ENCODE measurements around the gene RPTOR.

The RPTOR gene

GRCh38 chr17:80970762-80971703, 426.4 kb downstream of the RPTOR start:
- no peak overlapping the region for H3K4me3 Mint-ChIP-seq
- H3K27ac Mint-ChIP-seq, result peak overlapping the region; percentile 74
- no peaks in the 10 kb centered on the region for H3K9me3 Mint-ChIP-seq
- peaks cover 9% of the 10 kb centered on the region for H3K36me3 Mint-ChIP-seq
- ATAC-seq, result no peak
- peaks cover 17% of the 10 kb centered on the region for H3K4me1 Mint-ChIP-seq
- H3K27me3 Mint-ChIP-seq, result peaks cover 17% of the 10 kb centered on the region

- peaks cover 17% of the 10 kb centered on the region for H3K27me3 Mint-ChIP-seq
- H3K4me3 Mint-ChIP-seq, result no peak overlapping the region
- H3K9me3 Mint-ChIP-seq, result no peaks in the 10 kb centered on the region
- peaks cover 17% of the 10 kb centered on the region for H3K4me1 Mint-ChIP-seq
- no peak for ATAC-seq
- peaks cover 2% of the 10 kb centered on the region for H3K36me3 Mint-ChIP-seq
- H3K27ac Mint-ChIP-seq, result no peak overlapping the region
These were observed 427.2 kb downstream of the RPTOR start for GRCh38 chr17:80971704-80972304.

GRCh38 chr17:80976701-80977100, 432.1 kb downstream of the RPTOR start:
- peaks cover 14% of the 10 kb centered on the region for H3K4me1 Mint-ChIP-seq
- no peak overlapping the region for H3K27ac Mint-ChIP-seq
- no peak for ATAC-seq
- H3K27me3 Mint-ChIP-seq, result peaks cover 40% of the 10 kb centered on the region
- H3K4me3 Mint-ChIP-seq, result no peak overlapping the region
- no peaks in the 10 kb centered on the region for H3K36me3 Mint-ChIP-seq
- no peaks in the 10 kb centered on the region for H3K9me3 Mint-ChIP-seq

GRCh38 chr17:80977172-80977571, 432.5 kb downstream of the RPTOR start:
- Mint-ChIP-seq H3K27ac (no peak overlapping the region), H3K9me3 (no peaks in the 10 kb centered on the region), H3K4me1 (peaks cover 14% of the 10 kb centered on the region), H3K4me3 (no peak overlapping the region), H3K27me3 (peaks cover 44% of the 10 kb centered on the region), H3K36me3 (no peaks in the 10 kb centered on the region)
- ATAC-seq, result no peak

- H3K9me3 Mint-ChIP-seq, result no peaks in the 10 kb centered on the region
- no peak for ATAC-seq
- H3K27ac Mint-ChIP-seq, result no peak overlapping the region
- peaks cover 14% of the 10 kb centered on the region for H3K4me1 Mint-ChIP-seq
- no peak overlapping the region for H3K4me3 Mint-ChIP-seq
- peaks cover 44% of the 10 kb centered on the region for H3K27me3 Mint-ChIP-seq
- no peaks in the 10 kb centered on the region for H3K36me3 Mint-ChIP-seq
These were observed 434.2 kb downstream of the RPTOR start for GRCh38 chr17:80978499-80979497.

GRCh38 chr17:80979547-80980378, 435.1 kb downstream of the RPTOR start:
- no peaks in the 10 kb centered on the region for H3K36me3 Mint-ChIP-seq
- no peak overlapping the region for H3K4me3 Mint-ChIP-seq
- H3K27ac Mint-ChIP-seq, result peak overlapping the region; percentile 15
- peaks cover 14% of the 10 kb centered on the region for H3K4me1 Mint-ChIP-seq
- no peak for ATAC-seq
- no peaks in the 10 kb centered on the region for H3K9me3 Mint-ChIP-seq
- peaks cover 34% of the 10 kb centered on the region for H3K27me3 Mint-ChIP-seq

- Mint-ChIP-seq H3K36me3 (no peaks in the 10 kb centered on the region), H3K9me3 (no peaks in the 10 kb centered on the region), H3K27ac (peak overlapping the region; percentile 15), H3K4me1 (peaks cover 14% of the 10 kb centered on the region), H3K4me3 (peak overlapping the region; percentile 26), H3K27me3 (peaks cover 28% of the 10 kb centered on the region)
- peak; percentile 45 for ATAC-seq
These were observed 435.9 kb downstream of the RPTOR start for GRCh38 chr17:80980397-80981061.

GRCh38 chr17:80981062-80981902, 436.6 kb downstream of the RPTOR start:
- peak; percentile 61 for ATAC-seq
- Mint-ChIP-seq H3K4me1 (peaks cover 14% of the 10 kb centered on the region), H3K27ac (peak overlapping the region; percentile 15), H3K36me3 (no peaks in the 10 kb centered on the region), H3K4me3 (no peak overlapping the region), H3K9me3 (no peaks in the 10 kb centered on the region), H3K27me3 (peaks cover 28% of the 10 kb centered on the region)

GRCh38 chr17:80981929-80982425, 437.3 kb downstream of the RPTOR start:
- Mint-ChIP-seq H3K4me1 (peaks cover 19% of the 10 kb centered on the region), H3K27me3 (peaks cover 28% of the 10 kb centered on the region), H3K27ac (no peak overlapping the region), H3K4me3 (no peak overlapping the region), H3K36me3 (no peaks in the 10 kb centered on the region), H3K9me3 (no peaks in the 10 kb centered on the region)
- ATAC-seq, result no peak

- no peaks in the 10 kb centered on the region for H3K36me3 Mint-ChIP-seq
- peaks cover 25% of the 10 kb centered on the region for H3K4me1 Mint-ChIP-seq
- H3K27me3 Mint-ChIP-seq, result peaks cover 28% of the 10 kb centered on the region
- no peak for ATAC-seq
- H3K27ac Mint-ChIP-seq, result no peak overlapping the region
- H3K9me3 Mint-ChIP-seq, result no peaks in the 10 kb centered on the region
- H3K4me3 Mint-ChIP-seq, result no peak overlapping the region
These were observed 437.9 kb downstream of the RPTOR start for GRCh38 chr17:80982426-80982974.

- H3K27ac Mint-ChIP-seq, result no peak overlapping the region
- H3K4me3 Mint-ChIP-seq, result no peak overlapping the region
- H3K36me3 Mint-ChIP-seq, result no peaks in the 10 kb centered on the region
- ATAC-seq, result no peak
- peaks cover 28% of the 10 kb centered on the region for H3K27me3 Mint-ChIP-seq
- H3K4me1 Mint-ChIP-seq, result peaks cover 30% of the 10 kb centered on the region
- H3K9me3 Mint-ChIP-seq, result no peaks in the 10 kb centered on the region
These were observed 438.9 kb downstream of the RPTOR start for GRCh38 chr17:80983545-80983944.

GRCh38 chr17:80984749-80985148, 440.1 kb downstream of the RPTOR start:
- Mint-ChIP-seq H3K36me3 (no peaks in the 10 kb centered on the region), H3K4me3 (no peak overlapping the region), H3K4me1 (peaks cover 35% of the 10 kb centered on the region), H3K27me3 (peaks cover 23% of the 10 kb centered on the region), H3K9me3 (no peaks in the 10 kb centered on the region), H3K27ac (no peak overlapping the region)
- ATAC-seq, result no peak

GRCh38 chr17:80986046-80986445, 441.4 kb downstream of the RPTOR start:
- H3K27ac Mint-ChIP-seq, result no peak overlapping the region
- H3K9me3 Mint-ChIP-seq, result no peaks in the 10 kb centered on the region
- H3K36me3 Mint-ChIP-seq, result no peaks in the 10 kb centered on the region
- ATAC-seq, result no peak
- peaks cover 10% of the 10 kb centered on the region for H3K27me3 Mint-ChIP-seq
- H3K4me3 Mint-ChIP-seq, result no peak overlapping the region
- peaks cover 29% of the 10 kb centered on the region for H3K4me1 Mint-ChIP-seq

Data from stimulated activated memory B cell treated with anti-CD40 and anti-IgM and Interleukin-4, amounts not matched to agents 10 μg/mL and 1 μg/mL and 100 μg/mL, for 72 hours (primary cell).